ENCODE data around the gene MACROH2A2.

MACROH2A2 gene

DNA sequence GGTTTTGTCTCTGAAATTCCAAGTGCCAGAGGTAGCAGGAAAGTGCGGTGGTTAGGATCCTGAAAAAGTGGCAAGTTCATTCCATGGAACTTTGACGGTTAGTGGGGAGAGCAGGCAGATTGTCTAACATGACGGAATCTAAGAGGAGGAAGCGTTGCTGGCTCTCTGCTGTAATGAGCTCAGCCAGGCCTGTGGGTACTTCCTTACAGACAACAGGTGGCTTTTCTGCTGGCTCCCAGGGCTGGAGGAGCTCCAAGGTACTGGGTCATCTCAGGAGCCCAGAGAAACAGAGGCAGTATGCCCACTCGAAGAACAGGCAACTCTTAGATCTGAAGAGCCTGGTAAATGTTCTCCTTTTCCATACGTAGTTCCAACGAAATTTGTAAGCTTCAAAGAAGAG, 83.0 kb downstream of the MACROH2A2 start:
- FAIRE-seq, result no peak
- TF ChIP-seq, protein P1, sequence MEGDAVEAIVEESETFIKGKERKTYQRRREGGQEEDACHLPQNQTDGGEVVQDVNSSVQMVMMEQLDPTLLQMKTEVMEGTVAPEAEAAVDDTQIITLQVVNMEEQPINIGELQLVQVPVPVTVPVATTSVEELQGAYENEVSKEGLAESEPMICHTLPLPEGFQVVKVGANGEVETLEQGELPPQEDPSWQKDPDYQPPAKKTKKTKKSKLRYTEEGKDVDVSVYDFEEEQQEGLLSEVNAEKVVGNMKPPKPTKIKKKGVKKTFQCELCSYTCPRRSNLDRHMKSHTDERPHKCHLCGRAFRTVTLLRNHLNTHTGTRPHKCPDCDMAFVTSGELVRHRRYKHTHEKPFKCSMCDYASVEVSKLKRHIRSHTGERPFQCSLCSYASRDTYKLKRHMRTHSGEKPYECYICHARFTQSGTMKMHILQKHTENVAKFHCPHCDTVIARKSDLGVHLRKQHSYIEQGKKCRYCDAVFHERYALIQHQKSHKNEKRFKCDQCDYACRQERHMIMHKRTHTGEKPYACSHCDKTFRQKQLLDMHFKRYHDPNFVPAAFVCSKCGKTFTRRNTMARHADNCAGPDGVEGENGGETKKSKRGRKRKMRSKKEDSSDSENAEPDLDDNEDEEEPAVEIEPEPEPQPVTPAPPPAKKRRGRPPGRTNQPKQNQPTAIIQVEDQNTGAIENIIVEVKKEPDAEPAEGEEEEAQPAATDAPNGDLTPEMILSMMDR (IDR thresholded peaks at IDR 0.05; ENCODE audit: insufficient read depth, missing control alignments), result no peak
- DNase-seq (ENCODE audit: insufficient read length, low spot score), result no peak

DNA sequence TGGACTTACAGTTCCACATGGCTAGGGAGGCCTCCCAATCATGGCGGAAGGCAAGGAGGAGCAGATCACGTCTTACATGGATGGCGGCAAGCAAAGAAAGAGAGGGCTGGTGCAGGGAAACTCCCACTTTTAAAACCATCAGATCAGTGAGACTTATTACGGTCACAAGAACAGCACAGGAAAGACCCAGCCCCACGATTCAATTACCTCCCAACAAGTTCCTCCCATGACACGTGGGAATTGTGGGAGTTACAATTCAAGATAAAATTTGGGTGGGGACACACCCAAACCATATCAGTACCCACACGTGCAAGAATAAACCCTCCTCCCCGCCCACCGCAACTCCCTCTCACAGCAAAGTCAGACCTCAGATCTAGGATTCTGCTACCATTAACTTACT, 84.5 kb downstream of the MACROH2A2 start:
- no peak for FAIRE-seq
- DNase-seq (ENCODE audit: insufficient read length, low spot score), result no peak
- TF ChIP-seq, protein P1 (IDR thresholded peaks at IDR 0.05; ENCODE audit: insufficient read depth, missing control alignments), result no peak

DNA sequence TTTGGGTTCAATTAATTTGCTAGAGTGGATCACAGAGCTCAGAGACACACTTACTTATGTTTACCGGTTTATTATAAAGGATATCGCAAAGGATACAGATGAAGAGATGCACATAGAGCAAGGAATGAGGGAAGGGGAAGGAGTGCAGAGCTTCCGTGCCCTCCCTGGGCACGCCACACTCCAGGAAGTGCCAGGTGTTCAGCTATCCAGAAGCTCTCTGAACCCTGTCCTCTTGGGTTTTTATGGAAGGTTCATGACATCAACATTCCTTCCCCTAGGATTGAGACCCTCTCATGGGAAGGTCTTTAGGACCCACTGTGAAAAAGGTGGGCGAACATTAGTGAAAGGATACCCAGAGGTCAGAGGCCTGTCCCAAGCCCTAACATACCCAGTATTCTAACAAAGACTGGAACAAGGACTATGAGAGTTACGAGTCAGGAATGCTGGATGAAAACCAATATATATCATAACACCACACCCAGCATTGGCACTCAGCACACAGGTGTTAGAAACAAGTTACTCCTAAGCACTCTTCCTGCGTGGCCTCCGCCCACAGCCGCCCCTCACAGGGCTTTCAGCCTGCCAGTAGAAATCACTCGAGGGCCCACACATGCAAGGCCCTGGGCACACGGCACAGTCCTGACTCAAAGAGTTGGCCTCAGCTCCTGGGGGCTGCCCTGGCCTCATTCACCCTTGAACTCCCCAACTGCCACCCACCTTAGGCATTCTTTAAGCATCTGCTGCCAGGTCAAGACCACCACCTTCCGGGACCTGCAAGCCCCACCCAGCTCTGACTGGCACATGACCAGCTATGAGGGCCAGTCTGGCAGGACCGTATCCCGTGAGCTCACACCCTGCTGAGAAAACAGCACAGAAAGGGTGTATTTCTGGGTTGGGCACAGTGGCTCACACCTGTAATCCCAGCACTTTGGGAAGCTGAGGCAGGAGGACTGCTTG, 85.6 kb downstream of the MACROH2A2 start:
- FAIRE-seq (no peak), DNase-seq (ENCODE audit: insufficient read length, low spot score) (no peak)
- TF ChIP-seq, protein P1 (IDR thresholded peaks at IDR 0.05; ENCODE audit: insufficient read depth, missing control alignments), result no peak

DNA sequence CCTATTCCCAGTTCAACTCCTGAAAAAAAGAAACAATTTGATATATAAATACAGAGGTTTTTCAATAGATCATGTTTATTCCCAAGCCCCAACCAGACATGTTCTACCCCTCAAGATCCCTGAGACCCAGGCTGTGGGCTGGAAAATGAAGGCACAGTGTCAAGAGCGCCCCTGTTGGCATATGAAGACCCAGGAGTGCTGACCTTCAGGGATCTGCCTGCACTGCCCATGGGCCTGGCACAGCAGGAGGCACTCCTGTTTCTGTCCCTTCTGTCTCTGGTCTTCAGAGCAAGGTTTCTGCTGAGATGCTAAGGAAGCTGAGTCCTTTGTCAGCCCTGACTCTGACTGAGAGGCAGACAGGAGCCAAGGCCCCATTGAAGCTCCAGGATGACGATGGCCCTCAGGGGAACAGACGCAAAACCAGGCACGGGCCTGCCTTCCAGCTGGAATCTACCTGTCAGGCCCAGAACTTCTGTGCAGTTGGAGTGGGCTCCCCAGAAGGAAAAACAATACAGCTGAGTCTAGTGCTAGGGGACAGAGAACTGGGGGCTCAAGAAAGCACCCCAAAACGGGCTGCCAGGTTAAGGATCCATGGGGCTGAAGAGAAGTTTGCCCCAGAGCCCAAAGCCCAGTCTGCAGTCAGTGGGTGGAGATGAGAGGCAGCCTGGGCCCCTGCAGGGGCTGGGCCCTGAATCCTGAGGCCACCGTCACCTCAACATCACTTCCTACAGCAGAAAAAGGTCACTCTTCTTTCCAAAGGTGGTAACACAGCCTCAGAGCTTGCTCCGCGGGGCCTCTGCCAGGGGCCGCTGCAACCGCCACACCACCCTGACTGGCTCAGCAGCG, 86.7 kb downstream of the MACROH2A2 start:
- TF ChIP-seq, protein P1 (IDR thresholded peaks at IDR 0.05; ENCODE audit: insufficient read depth, missing control alignments), result no peak
- no peak for DNase-seq (ENCODE audit: insufficient read length, low spot score)
- no peak for FAIRE-seq

DNA sequence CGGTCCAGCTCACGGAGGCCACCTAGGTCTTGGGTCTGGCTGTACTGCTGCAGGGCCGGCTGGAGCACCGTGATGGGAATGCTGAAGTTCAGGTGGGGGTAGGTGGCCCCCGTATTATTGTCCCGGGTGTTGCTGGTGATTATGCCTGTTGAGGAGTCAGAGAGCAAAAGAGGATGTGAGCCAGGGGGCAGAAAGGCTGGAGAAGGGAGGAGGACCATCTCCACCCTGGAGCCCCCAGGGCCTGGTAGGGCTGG, 87.3 kb downstream of the MACROH2A2 start:
- TF ChIP-seq, protein P1 (IDR thresholded peaks at IDR 0.05; ENCODE audit: insufficient read depth, missing control alignments), result no peak
- no peak for DNase-seq (ENCODE audit: insufficient read length, low spot score)
- FAIRE-seq, result no peak

DNA sequence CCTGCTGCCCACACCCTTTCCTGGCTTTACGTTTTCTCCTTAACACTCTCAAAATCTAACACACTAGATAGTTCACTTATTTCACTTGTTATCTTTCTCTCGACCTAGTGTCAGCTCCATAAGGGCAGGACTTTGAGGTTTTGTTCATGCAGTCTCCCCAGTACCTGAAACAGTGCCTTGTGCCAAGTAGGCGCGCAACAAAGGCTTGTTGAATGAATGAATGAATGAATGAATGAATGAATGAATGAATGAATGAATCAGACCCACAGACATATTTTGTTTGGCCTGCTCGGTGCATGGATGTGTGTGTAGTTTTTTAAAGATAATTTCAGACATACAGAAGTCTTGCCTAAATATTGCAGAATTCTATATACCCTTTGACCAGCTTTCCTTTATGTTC, 87.7 kb downstream of the MACROH2A2 start:
- TF ChIP-seq, protein P1 (IDR thresholded peaks at IDR 0.05; ENCODE audit: insufficient read depth, missing control alignments), result no peak
- DNase-seq (ENCODE audit: insufficient read length, low spot score) (no peak), FAIRE-seq (no peak)

All from D721Med (cell line).